ENCODE data around the gene ZDHHC5.

The ZDHHC5 gene

GRCh38 chr11:57741132-57742086 lies 73.5 kb downstream of the ZDHHC5 start, which contains the start of gene SELENOH:
TSS of gene SELENOH (plus strand) at chr11:57741491. CDS start at chr11:57741596, 105 bp downstream.
- ATAC-seq: peak; percentile 90 to 92

GRCh38 chr11:57742087-57742452 lies 74.2 kb downstream of the ZDHHC5 start:
- no peak for ATAC-seq

- no peak for ATAC-seq
Observed at GRCh38 chr11:57744357-57744756, 76.4 kb downstream of the ZDHHC5 start.

GRCh38 chr11:57745206-57745605 lies 77.3 kb downstream of the ZDHHC5 start:
- ATAC-seq: no peak

GRCh38 chr11:57746920-57747319 lies 79.0 kb downstream of the ZDHHC5 start:
- no peak for ATAC-seq

Measured in activated CD4-positive, CD25-positive, alpha-beta regulatory T cell treated with anti-CD3 and anti-CD28 coated beads, Interleukin-2, amount 50 U/mL, for 24 hours (primary cell).